ENCODE results near the gene HIP1R.

HIP1R gene

DNA sequence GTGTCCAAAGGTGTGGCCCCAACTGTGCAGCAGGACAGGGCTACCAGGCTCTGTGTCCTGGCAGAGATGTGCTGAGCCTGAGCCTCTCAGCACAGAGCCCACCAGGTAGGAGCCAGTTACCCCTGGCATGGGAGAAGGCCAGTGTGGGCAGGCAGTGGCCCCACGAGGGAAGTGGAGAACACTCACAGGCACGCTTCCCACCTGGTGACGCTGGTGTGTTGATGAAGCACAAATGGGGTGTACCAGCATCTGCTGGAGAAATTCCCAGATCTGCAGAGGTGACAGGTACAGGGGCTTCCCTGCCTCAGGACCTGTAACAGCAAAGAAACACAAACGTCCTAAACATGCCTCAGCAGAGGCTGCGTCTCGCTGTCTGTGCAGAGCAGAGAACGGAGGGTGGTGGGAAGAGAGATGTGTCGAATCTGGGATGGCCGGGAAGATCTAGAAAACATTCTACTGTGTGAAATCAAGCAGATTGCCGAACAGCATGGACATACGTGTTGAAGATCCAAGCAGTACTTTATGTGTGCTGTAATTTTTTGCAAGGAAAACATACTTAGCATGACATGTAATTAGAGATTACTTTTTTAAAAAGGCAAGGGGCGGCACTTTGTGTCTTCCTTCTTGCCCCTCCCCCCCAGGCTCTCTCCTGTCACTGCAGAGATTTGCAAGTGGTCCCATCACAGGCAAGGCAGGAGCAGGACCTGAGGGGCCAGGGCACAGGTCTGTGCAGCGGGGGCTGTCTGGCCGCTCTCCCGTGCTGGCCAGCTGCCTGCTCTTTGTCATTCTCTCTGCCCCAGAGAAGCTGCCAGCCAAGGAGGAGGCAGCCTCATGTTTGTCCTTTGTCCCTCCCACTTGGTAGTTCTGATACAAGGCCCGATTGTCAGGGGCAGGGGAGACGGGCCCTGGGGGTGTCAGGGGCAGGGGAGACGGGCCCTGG lies 17.3 kb downstream of the HIP1R start:
- TF ChIP-seq CTCF (conservative IDR thresholded peaks at IDR 0.05) = no peak
- H3K27ac ChIP-seq = peak overlapping the region; percentile 58

DNA sequence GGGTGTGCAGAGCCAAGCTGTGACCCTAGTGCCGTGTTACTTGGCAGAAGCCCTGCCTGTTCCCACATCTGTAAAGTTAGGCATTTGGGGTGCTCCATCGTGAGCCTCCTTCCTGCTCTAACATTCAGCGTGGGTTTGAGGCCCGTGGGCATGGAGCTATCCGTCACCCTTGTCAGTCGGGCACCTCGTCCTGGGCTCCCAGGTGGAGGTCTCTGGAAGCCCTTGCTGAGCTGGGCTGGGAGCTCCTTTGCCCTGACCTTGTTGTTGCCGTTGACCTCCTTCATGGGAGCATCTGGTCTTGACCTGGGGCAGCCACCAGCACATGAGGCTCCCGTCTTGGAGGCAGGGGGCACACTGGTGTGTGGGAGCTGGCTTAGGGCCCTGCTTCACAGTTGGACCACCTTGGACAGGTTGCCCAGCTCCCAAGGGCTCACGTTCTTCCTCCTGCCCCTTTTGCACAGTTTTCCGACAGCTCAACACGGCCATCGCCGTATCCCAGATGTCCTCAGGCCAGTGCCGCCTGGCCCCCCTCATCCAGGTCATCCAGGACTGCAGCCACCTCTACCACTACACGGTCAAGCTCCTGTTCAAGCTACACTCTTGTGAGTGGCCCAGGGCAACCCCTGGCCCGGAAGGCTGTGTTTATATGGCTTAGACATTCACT lies 18.5 kb downstream of the HIP1R start:
- TF ChIP-seq CTCF (conservative IDR thresholded peaks at IDR 0.05) = no peak

DNA sequence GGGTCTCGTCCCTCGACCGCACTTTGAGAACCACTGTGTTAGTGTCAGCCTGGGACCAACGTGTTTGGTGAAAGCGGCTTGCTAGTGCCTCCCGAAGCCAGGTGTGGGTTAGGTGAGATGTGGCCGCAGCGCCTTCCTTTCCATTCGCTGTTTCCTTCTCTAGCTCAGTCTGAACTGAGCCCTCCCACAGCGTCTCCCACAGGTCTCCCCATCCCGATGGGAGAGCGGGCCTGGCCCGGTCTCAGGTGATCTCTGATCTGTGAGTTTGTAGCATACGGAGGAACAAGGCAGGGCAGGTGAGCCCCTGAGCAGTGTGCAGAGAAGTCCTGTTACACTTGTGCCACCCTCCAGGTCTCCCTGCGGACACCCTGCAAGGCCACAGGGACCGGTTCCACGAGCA lies 19.3 kb downstream of the HIP1R start:
- TF ChIP-seq CTCF (conservative IDR thresholded peaks at IDR 0.05) = no peak
- no peak overlapping the region for H3K27ac ChIP-seq

More for the DNA sequence above, 18.5 kb downstream of the HIP1R start:
- peak overlapping the region; percentile 58 for H3K27ac ChIP-seq

DNA sequence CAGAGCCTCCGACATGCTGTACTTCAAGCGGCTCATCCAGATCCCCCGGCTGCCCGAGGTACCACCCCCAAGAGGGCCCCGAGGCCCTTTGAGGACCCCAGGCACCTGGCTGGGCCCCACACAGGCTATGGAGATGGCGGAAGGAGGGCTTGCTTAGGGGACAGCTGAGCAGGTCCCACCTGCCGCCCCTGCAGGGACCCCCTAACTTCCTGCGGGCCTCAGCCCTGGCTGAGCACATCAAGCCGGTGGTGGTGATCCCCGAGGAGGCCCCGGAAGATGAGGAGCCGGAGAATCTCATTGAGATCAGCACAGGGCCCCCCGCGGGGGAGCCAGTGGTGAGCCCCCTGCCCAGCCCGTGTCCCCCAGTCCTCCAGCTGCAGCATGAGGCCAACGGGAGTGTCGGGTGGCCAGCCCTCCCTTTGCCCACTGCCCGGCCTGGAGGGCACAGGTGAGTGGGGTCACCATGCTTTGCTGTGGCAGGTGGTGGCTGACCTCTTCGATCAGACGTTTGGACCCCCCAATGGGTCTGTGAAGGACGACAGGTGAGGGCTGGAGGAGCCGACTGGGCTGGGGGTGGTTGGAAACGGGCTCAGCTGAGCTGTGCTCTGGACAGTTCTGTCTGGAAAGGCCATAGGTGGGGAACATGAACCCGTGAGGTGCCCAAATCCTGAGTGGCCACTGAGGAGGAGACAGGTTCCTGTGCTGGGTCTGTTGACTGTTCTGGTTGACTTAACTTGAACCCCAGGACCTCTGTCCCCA lies 20.0 kb downstream of the HIP1R start:
- no peak for TF ChIP-seq CTCF (conservative IDR thresholded peaks at IDR 0.05)
- no peak overlapping the region for H3K27ac ChIP-seq

DNA sequence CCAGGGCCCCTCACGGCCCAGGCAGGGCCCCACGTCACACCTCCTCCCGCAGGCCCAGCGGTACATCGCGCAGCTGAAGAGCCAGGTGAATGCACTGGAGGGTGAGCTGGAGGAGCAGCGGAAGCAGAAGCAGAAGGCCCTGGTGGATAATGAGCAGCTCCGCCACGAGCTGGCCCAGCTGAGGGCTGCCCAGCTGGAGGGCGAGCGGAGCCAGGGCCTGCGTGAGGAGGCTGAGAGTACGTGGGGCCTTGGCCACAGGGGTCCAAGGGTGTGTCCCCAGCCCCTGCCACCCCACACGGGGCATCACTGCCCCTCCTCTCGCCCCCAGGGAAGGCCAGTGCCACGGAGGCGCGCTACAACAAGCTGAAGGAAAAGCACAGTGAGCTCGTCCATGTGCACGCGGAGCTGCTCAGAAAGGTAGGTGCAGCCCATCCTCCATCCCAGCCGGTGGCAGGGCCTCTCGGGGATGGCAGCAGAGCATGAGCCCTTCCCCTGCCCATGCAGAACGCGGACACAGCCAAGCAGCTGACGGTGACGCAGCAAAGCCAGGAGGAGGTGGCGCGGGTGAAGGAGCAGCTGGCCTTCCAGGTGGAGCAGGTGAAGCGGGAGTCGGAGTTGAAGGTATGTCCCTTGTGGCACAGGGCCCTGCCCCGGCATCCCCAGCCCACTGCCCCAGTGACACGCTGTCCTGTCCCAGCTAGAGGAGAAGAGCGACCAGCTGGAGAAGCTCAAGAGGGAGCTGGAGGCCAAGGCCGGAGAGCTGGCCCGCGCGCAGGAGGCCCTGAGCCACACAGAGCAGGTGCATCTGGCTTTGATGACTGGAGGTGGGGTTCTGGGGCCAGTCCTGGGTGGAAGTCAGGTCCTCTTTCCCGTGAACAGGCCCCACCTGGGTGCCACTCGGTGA lies 20.9 kb downstream of the HIP1R start:
- H3K27ac ChIP-seq = no peak overlapping the region
- no peak for TF ChIP-seq CTCF (conservative IDR thresholded peaks at IDR 0.05)

GRCh38 chr12:122856999-122857671 lies 21.9 kb downstream of the HIP1R start:
- H3K27ac ChIP-seq = no peak overlapping the region
- no peak for TF ChIP-seq CTCF (conservative IDR thresholded peaks at IDR 0.05)

All from VCaP (cell line).